HEK293 (cell line): ENCODE results near the gene GLIS1.

Experiments
- CTCF ChIA-PET: fragments of 350-600 bp; formaldehyde crosslinking; extraction: SDS; loops from one replicate; lab custom pipeline; 2021; ENCODE audit warnings: antibody characterized with exemption; lab: Yijun Ruan, JAX
- POLR2A ChIA-PET: fragments of 300-600 bp; formaldehyde crosslinking; extraction: SDS; loops from one replicate; lab custom pipeline; 2020; ENCODE audit warnings: antibody characterized with exemption, inconsistent platforms; lab: Yijun Ruan, JAX
- H3K27ac ChIP-seq: fragments of 200-500 bp; sonication (Bioruptor generic); 2 replicates; pipeline ENCODE4 v1.5.1; 2014; ENCODE audit warnings: low read depth, low read length, control low read depth, inconsistent platforms; ENCODE audit errors: extremely low read depth
- H3K36me3 ChIP-seq, 2 experiments: fragments of 200-500 bp in 1 of 2; sonication (Bioruptor generic) in 1 of 2; 1 replicate in 1 of 2; 2 replicates in 1 of 2; pipeline ENCODE4 v1.5.1; 2014 to 2017; ENCODE audit warnings: inconsistent platforms in 2 of 2, low read length in 2 of 2; ENCODE audit not compliant: control insufficient read depth in 2 of 2, insufficient read depth in 1 of 2
- H3K4me1 ChIP-seq: fragments of 200-500 bp; sonication (Bioruptor generic); 2 replicates; pipeline ENCODE4 v1.5.1; 2014; ENCODE audit warnings: mild to moderate bottlenecking, low read length, inconsistent platforms; ENCODE audit not compliant: control insufficient read depth, insufficient read depth
- H3K4me3 ChIP-seq: 2 replicates; pipeline ENCODE4 v1.5.1; 2011; ENCODE audit warnings: low read depth, mild to moderate bottlenecking, control low read depth, low read length, moderate library complexity
- H3K9me3 ChIP-seq: fragments of 200-500 bp; sonication (Bioruptor generic); 2 replicates; pipeline ENCODE4 v1.5.1; 2014; ENCODE audit warnings: low read depth, low read length, inconsistent platforms; ENCODE audit not compliant: control insufficient read depth, insufficient read depth
- HOXA7 ChIP-seq: sonication (generic); formaldehyde crosslinking; IDR thresholded peaks from 2 replicates; pipeline ENCODE4 v1.8.1; 2022; ENCODE audit warnings: missing genetic modification reagents, borderline replicate concordance
- ZEB2 ChIP-seq: fragments of 450-650 bp; formaldehyde crosslinking; IDR thresholded peaks from 2 replicates; pipeline ENCODE4 v1.5.1; 2016; ENCODE audit warnings: missing biosample characterization, missing genetic modification characterization
- ZNF146 ChIP-seq: fragments of 450-650 bp; formaldehyde crosslinking; IDR thresholded peaks from 2 replicates; pipeline ENCODE4 v1.5.1; 2016; ENCODE audit warnings: missing biosample characterization, missing genetic modification characterization
- ZNF155 ChIP-seq: fragments of 450-650 bp; formaldehyde crosslinking; IDR thresholded peaks from 2 replicates; pipeline ENCODE4 v1.5.1; 2016; ENCODE audit warnings: missing biosample characterization, missing genetic modification characterization
- ZNF157 ChIP-seq: fragments of 450-650 bp; formaldehyde crosslinking; IDR thresholded peaks from 2 replicates; pipeline ENCODE4 v1.5.1; 2016; ENCODE audit warnings: missing biosample characterization, missing genetic modification characterization
- ZNF239 ChIP-seq: fragments of 450-650 bp; formaldehyde crosslinking; IDR thresholded peaks from 2 replicates; pipeline ENCODE4 v1.5.1; 2016; ENCODE audit warnings: missing biosample characterization, missing genetic modification characterization
- ZNF423 ChIP-seq: fragments of 450-650 bp; formaldehyde crosslinking; IDR thresholded peaks from 2 replicates; pipeline ENCODE4 v1.5.1; 2016; ENCODE audit warnings: missing biosample characterization, missing genetic modification characterization
- ZNF433 ChIP-seq: fragments of 450-650 bp; formaldehyde crosslinking; IDR thresholded peaks from 2 replicates; pipeline ENCODE4 v1.5.1; 2016; ENCODE audit warnings: missing biosample characterization, missing genetic modification characterization, low read depth
- TF ChIP-seq, protein P1 (sequence below): fragments of 450-650 bp; IDR thresholded peaks from 2 replicates; pipeline ENCODE4 v1.5.1; 2018; ENCODE audit warnings: missing biosample characterization, mild to moderate bottlenecking, missing genetic modification characterization
- TF ChIP-seq, protein P2 (sequence below): fragments of 450-650 bp; formaldehyde crosslinking; IDR thresholded peaks from 2 replicates; pipeline ENCODE4 v1.5.1; 2017; ENCODE audit warnings: missing biosample characterization, missing genetic modification characterization
- TF ChIP-seq, protein P3 (sequence below): fragments of 450-650 bp; formaldehyde crosslinking; IDR thresholded peaks from 2 replicates; pipeline ENCODE4 v1.5.1; 2016; ENCODE audit warnings: missing biosample characterization, missing genetic modification characterization
- TF ChIP-seq, protein P4 (sequence below): fragments of 450-650 bp; formaldehyde crosslinking; IDR thresholded peaks from 2 replicates; pipeline ENCODE4 v1.5.1; 2017; ENCODE audit warnings: missing biosample characterization, missing genetic modification characterization
- TF ChIP-seq, protein P5 (sequence below): fragments of 450-650 bp; formaldehyde crosslinking; IDR thresholded peaks from 2 replicates; pipeline ENCODE4 v1.5.1; 2017; ENCODE audit warnings: missing biosample characterization, mild to moderate bottlenecking, missing genetic modification characterization, moderate library complexity

The GLIS1 gene

DNA sequence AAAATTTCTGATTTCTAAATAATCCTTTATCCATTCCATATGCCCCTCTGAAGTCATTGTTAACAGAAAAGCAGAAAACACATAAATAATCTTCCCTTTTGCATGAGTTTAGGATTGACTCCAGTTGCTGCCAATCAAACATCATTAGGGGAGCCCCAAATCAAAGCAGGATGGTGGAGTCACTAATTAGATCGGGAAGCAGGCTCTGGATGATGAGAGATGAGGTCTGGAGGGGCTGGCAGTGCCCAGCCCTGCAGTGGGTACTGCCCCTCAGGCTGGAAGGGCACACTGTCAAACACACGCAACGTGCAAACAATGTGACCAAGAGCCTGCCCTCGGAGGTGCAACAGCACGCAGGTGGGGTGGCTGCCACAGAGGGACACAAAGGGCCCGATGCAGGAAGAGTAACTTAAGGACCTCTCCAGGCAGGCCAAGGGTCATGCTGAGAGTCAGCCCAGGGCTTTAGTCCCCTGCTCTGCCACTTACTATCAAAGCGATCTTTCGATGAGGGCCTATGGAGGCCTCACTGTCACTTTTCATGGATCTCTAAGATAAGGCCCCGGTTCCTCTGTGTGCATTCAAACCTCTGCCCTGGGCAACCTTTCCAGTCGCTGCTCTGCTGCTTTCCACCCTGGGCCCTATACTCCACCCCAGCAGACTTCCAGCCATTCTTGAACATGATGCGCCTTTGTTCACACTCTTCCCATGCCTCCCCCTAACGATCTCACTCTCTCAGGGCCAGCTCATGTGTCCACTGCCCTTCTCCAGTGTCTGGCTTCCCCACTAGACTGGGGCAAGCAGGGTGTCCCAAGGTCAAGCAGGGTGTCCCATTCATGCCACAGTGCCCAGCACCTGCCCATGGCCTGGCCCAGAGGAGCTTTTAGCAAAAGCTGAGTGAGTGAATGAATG is 180.9 kb downstream of the GLIS1 start (continued):
- TF ChIP-seq, protein P1, sequence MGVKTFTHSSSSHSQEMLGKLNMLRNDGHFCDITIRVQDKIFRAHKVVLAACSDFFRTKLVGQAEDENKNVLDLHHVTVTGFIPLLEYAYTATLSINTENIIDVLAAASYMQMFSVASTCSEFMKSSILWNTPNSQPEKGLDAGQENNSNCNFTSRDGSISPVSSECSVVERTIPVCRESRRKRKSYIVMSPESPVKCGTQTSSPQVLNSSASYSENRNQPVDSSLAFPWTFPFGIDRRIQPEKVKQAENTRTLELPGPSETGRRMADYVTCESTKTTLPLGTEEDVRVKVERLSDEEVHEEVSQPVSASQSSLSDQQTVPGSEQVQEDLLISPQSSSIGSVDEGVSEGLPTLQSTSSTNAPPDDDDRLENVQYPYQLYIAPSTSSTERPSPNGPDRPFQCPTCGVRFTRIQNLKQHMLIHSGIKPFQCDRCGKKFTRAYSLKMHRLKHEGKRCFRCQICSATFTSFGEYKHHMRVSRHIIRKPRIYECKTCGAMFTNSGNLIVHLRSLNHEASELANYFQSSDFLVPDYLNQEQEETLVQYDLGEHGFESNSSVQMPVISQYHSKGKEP (tag by site-specific recombination): no peak
- TF ChIP-seq, all 188 proteins: peak for 0

DNA sequence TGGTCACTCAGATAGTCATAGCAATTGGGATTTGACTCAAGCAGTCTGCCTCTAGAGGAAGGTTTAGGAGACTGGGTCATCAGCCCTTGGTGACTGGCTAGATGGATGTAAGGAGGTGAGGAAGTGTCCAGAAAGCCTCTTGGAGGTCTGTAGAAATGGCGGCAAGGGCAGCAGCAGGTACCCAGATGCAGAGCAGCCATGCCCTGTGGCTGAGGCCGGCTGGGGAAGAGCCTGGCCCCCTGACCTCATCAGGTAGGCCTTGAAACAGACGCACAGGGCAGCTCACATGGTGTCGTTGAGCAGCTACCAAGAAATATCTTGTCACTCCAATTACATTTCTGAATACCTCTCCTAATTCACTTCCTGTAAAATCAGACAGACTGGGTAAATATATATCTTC is 181.6 kb downstream of the GLIS1 start:
- TF ChIP-seq, protein P2, sequence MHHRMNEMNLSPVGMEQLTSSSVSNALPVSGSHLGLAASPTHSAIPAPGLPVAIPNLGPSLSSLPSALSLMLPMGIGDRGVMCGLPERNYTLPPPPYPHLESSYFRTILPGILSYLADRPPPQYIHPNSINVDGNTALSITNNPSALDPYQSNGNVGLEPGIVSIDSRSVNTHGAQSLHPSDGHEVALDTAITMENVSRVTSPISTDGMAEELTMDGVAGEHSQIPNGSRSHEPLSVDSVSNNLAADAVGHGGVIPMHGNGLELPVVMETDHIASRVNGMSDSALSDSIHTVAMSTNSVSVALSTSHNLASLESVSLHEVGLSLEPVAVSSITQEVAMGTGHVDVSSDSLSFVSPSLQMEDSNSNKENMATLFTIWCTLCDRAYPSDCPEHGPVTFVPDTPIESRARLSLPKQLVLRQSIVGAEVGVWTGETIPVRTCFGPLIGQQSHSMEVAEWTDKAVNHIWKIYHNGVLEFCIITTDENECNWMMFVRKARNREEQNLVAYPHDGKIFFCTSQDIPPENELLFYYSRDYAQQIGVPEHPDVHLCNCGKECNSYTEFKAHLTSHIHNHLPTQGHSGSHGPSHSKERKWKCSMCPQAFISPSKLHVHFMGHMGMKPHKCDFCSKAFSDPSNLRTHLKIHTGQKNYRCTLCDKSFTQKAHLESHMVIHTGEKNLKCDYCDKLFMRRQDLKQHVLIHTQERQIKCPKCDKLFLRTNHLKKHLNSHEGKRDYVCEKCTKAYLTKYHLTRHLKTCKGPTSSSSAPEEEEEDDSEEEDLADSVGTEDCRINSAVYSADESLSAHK: peak; percentile 63; the same call in 1 of the 2 replicates
- TF ChIP-seq HOXA7 (CRISPR knock-in tag) (no peak), ZNF239 (no peak), ZNF146 (tag by site-specific recombination) (no peak), ZNF155 (tag by site-specific recombination) (no peak)
- no peaks in the 10 kb centered on the region for H3K36me3 ChIP-seq
- ChIA-PET POLR2A (no interaction called here), CTCF (no interaction called here)
- H3K4me3 ChIP-seq: no peak overlapping the region
- no peaks in the 10 kb centered on the region for H3K4me1 ChIP-seq
- no peak overlapping the region for H3K27ac ChIP-seq
- H3K9me3 ChIP-seq: no peaks in the 10 kb centered on the region

DNA sequence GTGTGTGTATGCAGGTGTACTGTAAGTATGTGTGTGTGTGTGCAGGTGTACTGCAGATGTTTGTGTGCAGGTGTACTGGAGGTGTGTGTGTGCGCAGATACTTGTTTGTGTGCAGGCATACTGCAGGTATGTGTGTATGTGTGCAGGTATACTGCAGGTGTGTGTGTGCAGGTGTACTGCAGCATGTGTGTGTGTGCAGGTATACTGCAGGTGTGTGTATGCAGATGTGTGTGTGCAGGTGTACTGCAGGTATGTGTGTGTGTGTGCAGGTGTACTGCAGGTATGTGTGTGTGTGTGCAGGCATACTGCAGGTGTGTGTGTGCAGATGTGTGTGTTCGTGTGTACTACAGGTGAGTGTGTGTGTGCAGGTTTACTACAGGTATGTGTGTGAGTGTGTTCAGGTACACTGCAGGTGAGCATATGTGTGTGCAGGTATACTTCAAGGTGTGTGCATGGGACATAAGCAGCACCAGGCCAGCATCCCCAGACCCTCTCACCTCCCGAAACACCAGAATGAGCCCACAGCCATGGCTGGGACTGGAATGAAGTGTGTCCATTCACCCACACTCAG is 182.2 kb downstream of the GLIS1 start:
- Histone ChIP-seq H3K9me3 (no peaks in the 10 kb centered on the region), H3K4me3 (no peak overlapping the region), H3K4me1 (no peaks in the 10 kb centered on the region), H3K36me3 (no peaks in the 10 kb centered on the region), H3K27ac (no peak overlapping the region)
- ChIA-PET CTCF (no interaction called here), POLR2A (no interaction called here)
- TF ChIP-seq ZEB2 (tag by site-specific recombination) (peak; percentile 100), ZNF157 (tag by site-specific recombination) (peak; percentile 92), ZNF239 (no peak), ZNF433 (no peak), ZNF423 (tag by site-specific recombination) (no peak)
- TF ChIP-seq, protein P3, sequence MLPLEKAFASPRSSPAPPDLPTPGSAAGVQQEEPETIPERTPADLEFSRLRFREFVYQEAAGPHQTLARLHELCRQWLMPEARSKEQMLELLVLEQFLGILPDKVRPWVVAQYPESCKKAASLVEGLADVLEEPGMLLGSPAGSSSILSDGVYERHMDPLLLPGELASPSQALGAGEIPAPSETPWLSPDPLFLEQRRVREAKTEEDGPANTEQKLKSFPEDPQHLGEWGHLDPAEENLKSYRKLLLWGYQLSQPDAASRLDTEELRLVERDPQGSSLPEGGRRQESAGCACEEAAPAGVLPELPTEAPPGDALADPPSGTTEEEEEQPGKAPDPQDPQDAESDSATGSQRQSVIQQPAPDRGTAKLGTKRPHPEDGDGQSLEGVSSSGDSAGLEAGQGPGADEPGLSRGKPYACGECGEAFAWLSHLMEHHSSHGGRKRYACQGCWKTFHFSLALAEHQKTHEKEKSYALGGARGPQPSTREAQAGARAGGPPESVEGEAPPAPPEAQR (tag by site-specific recombination): no peak
- TF ChIP-seq, protein P4, sequence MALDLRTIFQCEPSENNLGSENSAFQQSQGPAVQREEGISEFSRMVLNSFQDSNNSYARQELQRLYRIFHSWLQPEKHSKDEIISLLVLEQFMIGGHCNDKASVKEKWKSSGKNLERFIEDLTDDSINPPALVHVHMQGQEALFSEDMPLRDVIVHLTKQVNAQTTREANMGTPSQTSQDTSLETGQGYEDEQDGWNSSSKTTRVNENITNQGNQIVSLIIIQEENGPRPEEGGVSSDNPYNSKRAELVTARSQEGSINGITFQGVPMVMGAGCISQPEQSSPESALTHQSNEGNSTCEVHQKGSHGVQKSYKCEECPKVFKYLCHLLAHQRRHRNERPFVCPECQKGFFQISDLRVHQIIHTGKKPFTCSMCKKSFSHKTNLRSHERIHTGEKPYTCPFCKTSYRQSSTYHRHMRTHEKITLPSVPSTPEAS (tag by site-specific recombination): peak; percentile 47; the same call in 1 of the 2 replicates
- TF ChIP-seq, protein P5, sequence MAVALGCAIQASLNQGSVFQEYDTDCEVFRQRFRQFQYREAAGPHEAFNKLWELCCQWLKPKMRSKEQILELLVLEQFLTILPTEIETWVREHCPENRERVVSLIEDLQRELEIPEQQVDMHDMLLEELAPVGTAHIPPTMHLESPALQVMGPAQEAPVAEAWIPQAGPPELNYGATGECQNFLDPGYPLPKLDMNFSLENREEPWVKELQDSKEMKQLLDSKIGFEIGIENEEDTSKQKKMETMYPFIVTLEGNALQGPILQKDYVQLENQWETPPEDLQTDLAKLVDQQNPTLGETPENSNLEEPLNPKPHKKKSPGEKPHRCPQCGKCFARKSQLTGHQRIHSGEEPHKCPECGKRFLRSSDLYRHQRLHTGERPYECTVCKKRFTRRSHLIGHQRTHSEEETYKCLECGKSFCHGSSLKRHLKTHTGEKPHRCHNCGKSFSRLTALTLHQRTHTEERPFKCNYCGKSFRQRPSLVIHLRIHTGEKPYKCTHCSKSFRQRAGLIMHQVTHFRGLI (tag by site-specific recombination): no peak
